Activated T-cell treated with anti-CD3 and anti-CD28 coated beads, Interleukin-2, amount 50 U/mL, for 48 hours (primary cell): ENCODE results near the gene IRF2BP2.
A peak's percentile ranks its signal among the peaks of the same experiment; 100 is the strongest.
"Not testable (repeated sequence)": the region's sequence is repeated elsewhere in the genome, so short reads cannot be mapped to it uniquely, and the experiment has no call there.

Source experiments
- DNase-seq, 2 experiments: peaks; one replicate each; pipeline ENCODE4 v3.0.0-alpha.2; 2020

The IRF2BP2 gene

GRCh38 chr1:234610061-234610665, at the start of gene IRF2BP2:
TSS of gene IRF2BP2 (minus strand) at chr1:234610178. CDS start at chr1:234609494, 684 bp downstream.
- peak; percentile 89 to 90 for DNase-seq

GRCh38 chr1:234659538-234659937, 49.6 kb upstream of the IRF2BP2 start:
- DNase-seq = no peak

GRCh38 chr1:234658138-234658537, 48.2 kb upstream of the IRF2BP2 start:
- DNase-seq = no peak

- peak in 1 of 2 experiments; percentile 41 for DNase-seq
Observed at GRCh38 chr1:234656944-234657654, 47.1 kb upstream of the IRF2BP2 start.

- no peak for DNase-seq
Observed at GRCh38 chr1:234656070-234656895, 46.3 kb upstream of the IRF2BP2 start.

- DNase-seq = no peak
Observed at GRCh38 chr1:234655328-234656069, 45.5 kb upstream of the IRF2BP2 start.

GRCh38 chr1:234654002-234654733, 44.2 kb upstream of the IRF2BP2 start:
- DNase-seq = no peak

- no peak for DNase-seq
Observed at GRCh38 chr1:234649432-234650081, 39.6 kb upstream of the IRF2BP2 start.

- DNase-seq = no peak
Observed at GRCh38 chr1:234647758-234648157, 37.8 kb upstream of the IRF2BP2 start.

- DNase-seq = no peak
Observed at GRCh38 chr1:234647245-234647644, 37.3 kb upstream of the IRF2BP2 start.

GRCh38 chr1:234645964-234646363, 36.0 kb upstream of the IRF2BP2 start:
- no peak for DNase-seq

- DNase-seq = no peak
Observed at GRCh38 chr1:234645474-234645953, 35.5 kb upstream of the IRF2BP2 start.

GRCh38 chr1:234644928-234645327, 35.0 kb upstream of the IRF2BP2 start:
- no peak for DNase-seq

GRCh38 chr1:234643850-234644134, 33.8 kb upstream of the IRF2BP2 start:
- no peak for DNase-seq

- no peak for DNase-seq
Observed at GRCh38 chr1:234643111-234643849, 33.3 kb upstream of the IRF2BP2 start.

GRCh38 chr1:234642428-234642827, 32.5 kb upstream of the IRF2BP2 start:
- no peak for DNase-seq

GRCh38 chr1:234639961-234640360, 30.0 kb upstream of the IRF2BP2 start:
- DNase-seq = no peak

GRCh38 chr1:234638832-234639799, 29.1 kb upstream of the IRF2BP2 start:
- no peak for DNase-seq

GRCh38 chr1:234634922-234635321, 24.9 kb upstream of the IRF2BP2 start:
- DNase-seq = not testable (repeated sequence)

- DNase-seq = no peak
Observed at GRCh38 chr1:234634387-234634786, 24.4 kb upstream of the IRF2BP2 start.
